K562 (cell line): ENCODE results near the gene ASXL2.

Experiments used
- ATF1 ChIP-seq, 2 experiments: fragments of 450-650 bp in 1 of 2; IDR thresholded peaks; 2 replicates each; pipeline ENCODE4 v1.6.1; 2016; ENCODE audit warnings: missing compliant biosample characterization in 1 of 2, missing genetic modification characterization in 1 of 2
- CTCF ChIP-seq, 3 experiments: IDR thresholded peaks in 2 of 3; conservative IDR thresholded peaks in 1 of 3; 2 replicates each; pipeline ENCODE4 v1.5.1; 2011 to 2012; ENCODE audit warnings: low read length in 3 of 3, mild to moderate bottlenecking in 3 of 3, control low read depth in 2 of 3, improper control_type of control experiment in 1 of 3, inconsistent platforms in 1 of 3, low read depth in 1 of 3, mixed read lengths in 1 of 3, moderate library complexity in 1 of 3; ENCODE audit not compliant: insufficient read depth in 2 of 3
- JUN ChIP-seq, 2 experiments: sonication (generic) in 1 of 2; formaldehyde crosslinking in 1 of 2; IDR thresholded peaks; 2 replicates each; pipeline versions ENCODE4 v1.6.1 to v1.8.0; 2012 to 2022; ENCODE audit warnings: borderline replicate concordance in 2 of 2, mild to moderate bottlenecking in 2 of 2, improper control_type of control experiment in 1 of 2, low read depth in 1 of 2, low read length in 1 of 2, missing genetic modification reagents in 1 of 2
- MCM5 ChIP-seq: fragments of 450-650 bp; IDR thresholded peaks from 2 replicates; pipeline ENCODE4 v1.6.1; 2016; ENCODE audit warnings: low read depth
- POLR2A ChIP-seq: fragments of 450-650 bp; conservative IDR thresholded peaks from 2 replicates; pipeline ENCODE4 v1.6.1; 2016
- POLR2AphosphoS2 ChIP-seq: IDR thresholded peaks from 2 replicates; pipeline ENCODE4 v1.6.1; 2012; ENCODE audit warnings: low read length, improper control_type of control experiment
- POLR2AphosphoS5 ChIP-seq: IDR thresholded peaks from 2 replicates; pipeline ENCODE4 v1.6.1; 2011; ENCODE audit warnings: mild to moderate bottlenecking, low read depth, low read length, moderate library complexity; ENCODE audit not compliant: control insufficient read depth, insufficient read depth
- RBM17 ChIP-seq: fragments of 200-400 bp; formaldehyde crosslinking; IDR thresholded peaks from 2 replicates; pipeline ENCODE4 v1.6.1; 2017; ENCODE audit warnings: low read depth, mild to moderate bottlenecking, low read length, borderline replicate concordance
- ZNF76 ChIP-seq: fragments of 250-450 bp; sonication (Bioruptor Pico); IDR thresholded peaks from 2 replicates; pipeline ENCODE4 v1.4.0; 2020; ENCODE audit warnings: mild to moderate bottlenecking, moderate library complexity, borderline replicate concordance
- ZNF766 ChIP-seq: fragments of 200-800 bp; sonication (Bioruptor generic); conservative IDR thresholded peaks from 2 replicates; pipeline ENCODE4 v1.6.1; 2016; ENCODE audit warnings: missing genetic modification characterization, missing compliant biosample characterization

- TF ChIP-seq ATF1 (CRISPR knock-in tag; IDR thresholded peaks at IDR 0.05) (no peak), ATF1 (tag; IDR thresholded peaks at IDR 0.05) (no peak), CTCF (IDR thresholded peaks at IDR 0.05 in 2 of 3, conservative IDR thresholded peaks at IDR 0.05 in 1 of 3; ENCODE audit: insufficient read depth in 2 of 3, low read depth in 1 of 3, low read length in 3 of 3) (no peak), MCM5 (no peak), POLR2A (no peak), ZNF766 (CRISPR knock-in tag) (no peak), ZNF76 (CRISPR knock-in tag) (no peak), RBM17 (no peak), JUN (IDR thresholded peaks at IDR 0.05; ENCODE audit: borderline replicate concordance, low read depth, low read length) (no peak), JUN (CRISPR knock-in tag; IDR thresholded peaks at IDR 0.05; ENCODE audit: borderline replicate concordance) (no peak), POLR2AphosphoS5 (no peak), POLR2AphosphoS2 (no peak)
These were observed 142.5 kb downstream of the ASXL2 start for GRCh38 chr2:25735835-25736234.
